NCI-H2107 treated with DMSO at 0.1 percent for 48 hours (cell line): ENCODE measurements around the gene TRIM17.

Experiments
- DNase-seq: peaks from one replicate; lab custom pipeline; 2025; ENCODE audit not compliant: unreplicated experiment; lab: John Stamatoyannopoulos, UW

Gene TRIM17

DNA sequence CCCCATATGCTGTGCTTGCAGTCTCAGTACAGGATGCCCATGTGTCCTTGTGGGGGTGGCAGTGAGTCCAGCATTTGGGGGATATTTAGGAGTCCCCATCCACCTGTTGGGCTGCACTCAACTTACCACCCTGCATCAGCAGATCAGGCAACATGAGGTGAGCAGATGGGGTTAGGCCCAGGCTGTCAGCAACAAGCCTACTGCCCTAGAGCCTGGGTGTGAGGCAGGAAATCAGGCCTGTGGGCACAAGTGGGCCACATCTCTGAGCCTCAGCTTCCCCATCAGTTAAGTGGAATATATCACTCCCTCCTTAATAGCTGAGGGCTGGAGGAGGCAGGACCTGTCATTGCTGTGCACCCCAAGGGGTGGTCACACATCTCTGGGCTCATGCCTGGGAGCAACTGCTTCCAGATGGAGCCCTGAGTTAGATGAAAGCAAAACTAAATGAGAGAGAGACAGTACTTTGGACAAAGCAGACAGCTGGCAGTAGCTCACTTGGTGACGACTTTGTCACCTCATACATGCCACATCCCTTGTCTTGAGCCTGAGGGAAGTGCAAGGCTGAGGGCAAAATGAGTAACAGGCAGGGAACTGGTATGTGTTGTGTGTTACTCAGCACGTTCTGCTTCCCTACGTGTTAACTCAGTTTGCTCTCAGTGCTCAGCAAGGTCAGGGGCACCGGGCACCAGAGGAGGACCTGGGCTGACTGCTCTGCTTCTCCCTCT lies 58.5 kb downstream of the TRIM17 start:
- no peak for DNase-seq
